ENCODE measurements around the gene HYDIN.
"Not testable (repeated sequence)": the region's sequence is repeated elsewhere in the genome, so short reads cannot be mapped to it uniquely, and the experiment has no call there.

HYDIN gene

GRCh38 chr16:71218306-71218963, 12.1 kb downstream of the HYDIN start:
- peak; percentile 12 for DNase-seq

DNA sequence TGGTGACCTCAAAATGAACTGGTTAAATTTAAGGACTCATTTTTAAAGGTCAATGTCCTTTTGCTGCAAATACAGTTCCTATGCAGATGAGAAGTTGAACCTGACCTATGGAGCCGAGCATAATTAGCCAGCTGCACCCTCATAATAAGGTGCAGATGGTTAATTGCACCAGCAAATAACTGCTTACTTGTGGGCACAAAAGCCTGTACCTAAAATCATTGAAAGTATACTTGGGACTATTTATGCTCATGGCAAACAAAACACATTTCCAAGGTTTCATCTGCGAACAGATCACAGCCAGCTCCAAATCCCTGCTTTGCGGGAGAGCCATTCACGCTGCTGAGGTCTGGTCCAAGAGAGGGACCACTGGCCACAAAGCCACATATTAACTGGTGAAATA, 13.0 kb downstream of the HYDIN start:
- DNase-seq = peak; percentile 1

DNA sequence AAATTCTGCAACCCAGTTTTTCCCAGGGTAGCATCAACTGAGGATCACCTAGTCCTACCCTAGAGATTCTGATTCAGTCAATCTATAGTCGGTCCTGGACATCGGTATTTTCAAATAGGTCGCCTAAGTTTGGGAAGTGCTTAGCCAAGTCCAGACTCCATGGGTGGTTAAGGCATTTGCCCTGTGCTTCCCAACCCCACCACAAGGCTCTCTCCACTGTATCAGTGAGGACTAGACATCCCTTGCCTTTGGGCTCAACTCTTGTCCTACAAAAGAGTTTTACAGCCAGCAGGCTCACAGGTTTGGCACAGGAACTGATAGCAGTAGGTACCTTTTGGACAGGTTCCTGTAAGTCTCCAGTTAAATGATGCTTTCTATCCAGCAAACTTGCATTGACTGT, 13.8 kb downstream of the HYDIN start:
- DNase-seq = no peak

GRCh38 chr16:71214746-71215381, 15.7 kb downstream of the HYDIN start:
- DNase-seq = peak; percentile 2

DNA sequence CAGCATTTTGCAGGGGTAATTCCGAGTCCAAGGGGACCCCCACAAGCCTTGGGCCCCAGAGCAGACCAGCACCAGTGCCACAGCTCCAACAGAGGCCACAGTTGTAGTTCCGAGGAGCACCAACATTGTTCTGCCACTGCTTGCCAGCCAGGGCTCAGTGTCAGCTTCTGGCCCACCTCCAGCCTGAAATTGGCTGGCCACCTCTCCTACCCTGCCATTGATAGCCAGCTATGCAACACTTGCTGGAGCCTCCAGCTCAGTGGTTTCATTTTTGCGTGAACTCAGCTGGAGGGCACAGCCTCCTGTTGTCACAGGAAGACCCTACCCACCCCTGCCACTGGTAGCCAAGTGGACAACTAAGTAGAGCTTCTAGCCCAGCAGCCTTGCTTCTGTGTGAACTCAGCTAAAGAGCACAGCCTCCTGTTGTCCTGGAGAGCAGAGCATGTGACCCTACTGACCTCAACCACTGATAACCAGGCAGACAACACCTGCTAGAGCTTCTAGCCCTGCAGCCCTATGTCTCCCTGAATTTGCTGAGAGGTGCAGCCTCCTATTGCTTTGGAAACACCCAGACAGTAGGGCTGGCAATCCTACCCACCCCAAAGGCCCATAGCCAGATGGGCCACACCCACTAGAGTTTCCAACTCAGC, 24.9 kb downstream of the HYDIN start:
- peak; percentile 18 for DNase-seq

DNA sequence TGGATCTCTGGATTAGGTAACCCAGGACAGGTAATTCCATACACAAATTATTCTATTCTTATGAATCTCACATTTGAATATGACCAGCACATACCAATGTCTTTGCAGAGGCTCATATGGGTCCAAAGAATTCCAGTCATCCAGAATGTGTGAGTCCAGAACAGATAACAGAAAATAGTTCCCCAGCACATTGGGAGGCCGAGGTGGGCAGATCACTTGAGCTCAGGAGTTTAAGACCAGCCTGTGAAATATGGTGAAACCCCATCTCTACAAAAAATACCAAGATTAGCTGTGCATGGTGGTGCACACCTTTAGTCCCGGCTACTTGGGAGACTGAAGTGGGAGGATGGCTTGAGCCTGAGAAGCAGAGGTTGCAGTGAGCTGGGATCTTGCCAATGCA, 26.9 kb downstream of the HYDIN start:
- no peak for DNase-seq

DNA sequence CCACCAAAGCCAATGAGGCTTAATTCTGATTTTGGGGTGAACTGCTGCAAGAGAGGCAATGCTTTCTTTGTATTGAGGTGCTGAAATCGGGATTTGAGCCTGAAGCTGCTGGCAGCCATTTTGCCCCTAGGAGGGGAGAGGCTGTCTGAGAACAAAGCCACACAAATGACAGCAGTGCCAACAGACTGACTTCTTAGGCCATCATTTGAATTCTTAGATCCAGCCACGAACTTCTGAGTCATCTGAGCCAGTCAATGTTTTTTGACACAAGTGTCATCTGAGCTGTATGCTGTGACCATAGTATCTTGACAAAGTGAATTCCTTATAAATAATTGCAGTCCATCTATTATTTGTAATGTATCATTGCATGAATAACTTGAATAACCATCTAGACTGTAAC, 29.0 kb downstream of the HYDIN start:
- DNase-seq = no peak

GRCh38 chr16:71201054-71201453, 29.5 kb downstream of the HYDIN start:
- DNase-seq = no peak

DNA sequence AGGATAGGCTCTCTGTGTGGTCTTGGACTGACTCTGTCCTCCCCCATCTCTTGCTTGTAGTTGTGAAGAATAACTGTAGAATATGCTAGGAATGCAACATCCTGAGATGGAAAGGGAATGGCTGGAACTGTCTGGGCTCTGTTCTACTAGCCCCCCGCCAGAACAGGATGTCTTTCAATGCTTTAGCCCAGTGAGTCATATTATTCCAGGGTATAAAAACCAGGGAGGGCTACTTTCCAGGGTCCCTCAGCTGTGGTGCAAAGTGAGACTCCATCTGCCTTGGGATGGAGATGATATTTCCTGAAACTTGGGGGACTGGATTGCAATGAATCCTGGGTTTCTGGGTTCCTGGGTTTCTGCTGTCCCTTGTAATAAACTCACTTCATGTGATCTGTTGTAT, 32.1 kb downstream of the HYDIN start:
- no peak for DNase-seq

DNA sequence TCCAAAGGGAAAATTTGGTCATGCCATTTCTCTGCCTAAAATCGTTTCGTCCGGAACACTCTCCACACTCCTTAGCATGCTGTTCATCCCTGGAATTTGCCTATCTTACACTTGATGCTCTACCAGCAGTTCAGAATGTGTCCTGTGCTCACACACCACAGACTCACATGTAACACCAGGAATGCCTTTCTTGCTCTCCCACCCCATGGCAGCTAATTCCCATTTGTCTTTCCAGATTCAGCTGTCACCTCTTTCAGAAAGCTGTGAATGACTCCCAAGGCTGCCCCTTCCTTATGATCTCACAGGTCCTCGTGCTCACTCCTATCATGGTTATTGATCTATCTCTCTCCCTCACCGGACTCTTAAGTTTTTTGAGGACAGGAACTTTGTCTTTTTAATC, 38.1 kb downstream of the HYDIN start:
- DNase-seq = no peak

DNA sequence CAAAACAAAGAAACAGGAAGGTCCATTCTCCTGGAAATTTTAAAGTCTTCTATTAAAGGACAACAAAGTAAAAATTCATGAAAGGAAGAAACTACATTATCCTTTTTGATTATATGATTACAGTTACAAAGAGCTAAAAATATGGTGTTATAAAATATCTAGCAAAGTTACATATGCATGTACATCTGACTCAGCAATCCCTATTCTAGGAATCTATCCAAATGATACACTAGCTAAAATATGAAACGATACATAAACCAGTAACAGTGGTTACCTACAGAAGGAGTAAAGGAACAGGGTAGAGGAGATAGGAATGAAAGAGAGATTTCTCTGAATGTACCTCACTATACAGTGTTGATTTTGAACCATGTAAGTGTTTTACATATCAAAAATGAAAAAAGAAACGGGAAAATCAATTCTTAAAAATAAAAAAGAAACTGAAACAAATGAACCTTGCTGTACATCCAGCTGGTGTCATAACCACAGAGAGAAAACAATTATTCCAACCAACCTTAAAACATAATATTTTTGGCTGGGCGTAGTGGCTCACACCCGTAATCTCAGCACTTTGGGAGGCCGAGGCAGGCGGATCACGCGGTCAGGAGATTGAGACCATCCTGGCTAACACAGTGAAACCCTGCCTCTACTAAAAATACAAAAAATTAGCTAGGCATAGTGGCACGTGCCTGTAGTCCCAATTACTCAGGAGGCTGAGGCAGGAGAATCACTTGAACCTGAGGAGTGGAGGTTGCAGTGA, 41.4 kb downstream of the HYDIN start:
- no peak for DNase-seq

DNA sequence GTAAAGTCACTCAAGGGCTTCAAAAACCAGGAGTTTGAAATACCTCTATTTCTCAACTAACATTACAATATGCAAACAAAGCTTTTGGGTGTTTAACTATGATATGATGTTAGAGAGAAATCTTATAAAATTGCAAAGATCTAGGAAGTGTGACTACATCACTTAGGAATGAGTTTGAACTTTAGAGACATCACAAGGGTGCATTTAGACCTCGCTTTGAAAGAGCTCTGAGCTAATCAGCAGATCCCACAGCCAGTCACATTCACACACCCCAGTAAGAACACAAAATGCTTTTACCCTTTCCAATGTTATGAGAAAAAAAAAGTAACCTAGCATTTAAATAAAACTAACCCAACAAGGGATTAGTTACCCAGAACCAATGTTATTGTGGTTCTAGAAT, 45.2 kb downstream of the HYDIN start:
- DNase-seq = no peak

GRCh38 chr16:71179569-71179968, 51.0 kb downstream of the HYDIN start:
- DNase-seq = no peak

DNA sequence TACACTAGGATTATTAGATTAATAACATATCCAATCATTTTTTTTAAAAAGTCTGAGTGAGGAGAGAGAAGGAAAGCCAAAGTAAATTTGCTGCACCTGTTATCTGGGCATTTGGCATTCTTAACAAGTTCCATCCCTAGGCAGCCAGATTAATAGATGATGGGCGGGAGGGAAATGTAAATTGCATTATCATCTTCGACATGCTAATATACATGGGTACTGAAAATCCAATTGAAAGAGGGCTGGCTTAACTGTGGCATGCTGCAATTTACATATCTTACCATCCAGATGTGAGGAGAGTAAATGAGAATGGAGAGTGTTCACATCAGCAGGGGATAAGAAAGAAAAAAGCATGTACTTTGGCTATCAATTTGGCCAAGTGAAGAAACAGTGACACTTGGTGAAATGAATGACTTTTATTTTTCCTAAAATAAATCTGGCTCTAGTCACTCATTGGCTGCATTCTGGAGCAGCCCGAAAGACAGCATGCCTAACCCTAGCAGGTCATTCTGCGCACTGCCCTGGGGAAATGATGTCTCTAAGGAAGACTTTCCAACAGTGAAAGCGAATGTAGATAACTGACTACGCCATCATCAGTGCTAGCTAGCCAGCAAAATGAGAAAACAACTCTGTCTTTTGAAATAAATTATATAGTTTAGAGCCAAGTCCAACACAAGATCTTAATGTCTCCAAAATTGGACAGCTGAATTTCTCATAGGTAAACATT, 57.9 kb downstream of the HYDIN start:
- no peak for DNase-seq

DNA sequence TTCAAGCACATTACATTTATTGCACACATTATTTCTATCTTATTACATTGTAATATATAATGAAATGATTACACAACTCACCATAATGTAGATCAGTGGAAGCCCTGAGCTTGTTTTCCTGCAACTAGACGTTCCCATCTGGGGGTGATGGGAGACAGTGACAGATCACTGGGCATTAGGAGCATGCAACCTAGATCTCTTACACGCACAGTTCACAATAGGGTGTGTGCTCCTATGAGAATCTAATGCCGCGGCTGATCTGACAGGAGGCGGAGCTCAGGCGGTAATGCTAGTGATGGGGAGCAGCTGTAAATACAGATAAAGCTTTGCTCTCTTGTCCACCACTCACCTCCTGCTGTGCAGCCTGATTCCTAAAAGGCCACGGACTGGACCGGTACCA, 69.5 kb downstream of the HYDIN start:
- not testable (repeated sequence) for DNase-seq

DNA sequence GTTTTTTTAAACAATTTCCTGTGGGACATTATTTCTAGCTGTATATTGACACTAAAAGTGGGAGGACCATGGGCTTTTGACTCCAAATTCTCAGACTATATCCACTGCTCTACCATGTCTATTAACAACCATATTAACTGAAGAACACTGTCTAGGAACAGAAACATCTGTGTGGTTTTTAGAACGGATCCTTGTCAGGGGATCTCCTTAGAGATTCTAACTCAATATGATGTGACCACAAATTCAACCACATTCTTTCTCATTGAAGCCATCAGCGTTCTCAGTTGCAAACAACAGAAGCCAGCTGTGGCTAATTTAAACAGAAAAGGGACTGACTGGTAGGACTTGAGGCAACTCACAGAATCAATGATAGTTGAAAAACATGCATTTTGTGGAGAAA, 73.2 kb downstream of the HYDIN start:
- not testable (repeated sequence) for DNase-seq

DNA sequence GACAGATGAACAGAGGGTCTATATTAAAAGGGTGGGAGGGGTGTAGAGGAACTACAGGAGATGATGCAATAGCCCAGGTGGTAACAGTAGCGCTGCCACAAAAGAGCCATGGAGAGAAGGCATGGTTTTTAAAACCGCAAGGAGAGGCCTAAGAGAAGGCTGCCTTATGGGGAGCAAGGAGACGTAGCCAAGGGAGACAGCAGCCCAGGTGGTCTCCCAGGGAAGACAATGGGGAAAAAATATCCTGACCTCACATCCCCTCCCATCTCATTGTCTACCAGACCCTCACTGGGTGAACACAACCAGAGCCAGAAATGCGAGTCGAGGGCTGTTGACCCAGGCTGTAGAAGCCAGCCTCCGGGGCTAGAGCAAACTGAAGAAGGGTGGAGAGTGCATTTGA, 77.2 kb downstream of the HYDIN start:
- not testable (repeated sequence) for DNase-seq

DNA sequence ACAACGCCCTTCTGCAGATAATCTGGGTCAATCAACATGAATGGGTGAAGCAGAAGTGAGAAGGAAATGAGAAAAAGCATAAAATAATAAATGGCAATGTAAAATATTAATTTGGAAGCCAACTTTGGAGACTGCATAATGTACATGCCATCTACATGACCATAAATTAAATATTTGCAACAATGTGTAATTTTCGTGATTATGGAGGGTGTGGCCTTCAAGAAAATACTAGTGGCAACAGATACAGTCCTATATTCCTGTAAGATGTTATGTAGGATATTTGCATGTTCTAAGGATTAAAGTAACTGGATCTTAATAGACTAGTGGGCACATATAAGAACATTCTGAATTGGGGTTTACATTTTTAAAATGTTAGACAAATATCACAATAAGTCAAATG, 78.9 kb downstream of the HYDIN start:
- not testable (repeated sequence) for DNase-seq

DNA sequence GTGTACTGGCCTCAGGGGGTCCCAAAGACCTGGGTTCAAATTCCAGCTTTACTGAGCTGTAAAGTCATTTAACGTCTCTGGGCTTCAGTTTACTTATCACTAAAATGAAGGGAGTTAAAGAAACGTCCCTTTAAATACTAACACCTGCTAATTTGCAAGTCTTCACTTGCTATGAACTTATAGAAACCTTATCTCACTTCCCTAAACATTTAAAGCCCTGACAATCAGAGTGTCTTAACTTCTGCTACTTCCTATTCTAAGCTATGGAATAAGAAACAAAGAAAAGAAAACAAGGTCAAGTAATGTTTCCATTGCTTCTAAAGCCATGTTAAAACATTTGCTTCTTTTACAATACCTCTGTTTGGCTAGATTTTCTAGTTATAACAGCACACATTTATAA, 87.3 kb downstream of the HYDIN start:
- DNase-seq = not testable (repeated sequence)

- not testable (repeated sequence) for DNase-seq
These were observed 120.0 kb downstream of the HYDIN start for GRCh38 chr16:71110565-71110964.

- DNase-seq = not testable (repeated sequence)
These were observed 120.8 kb downstream of the HYDIN start for GRCh38 chr16:71109656-71110208.

DNA sequence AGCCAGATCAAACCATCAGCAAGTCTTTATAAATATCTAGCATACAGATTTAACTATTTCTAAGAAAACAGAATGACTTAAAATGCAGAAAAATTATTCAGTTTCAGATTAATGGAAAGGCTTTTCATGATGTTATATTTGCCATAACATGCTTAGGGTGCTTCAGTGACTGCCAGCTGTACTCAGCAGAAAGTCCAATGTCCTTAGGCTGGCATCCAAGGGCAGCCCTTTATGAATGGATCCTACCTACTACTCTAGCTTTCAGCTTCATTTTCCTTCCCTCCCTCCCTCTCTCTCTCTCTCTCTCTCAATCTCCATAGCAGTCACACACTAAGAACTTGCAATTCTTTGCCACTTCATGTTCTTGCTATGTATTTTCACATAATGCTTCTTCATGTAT, 124.6 kb downstream of the HYDIN start:
- not testable (repeated sequence) for DNase-seq

DNA sequence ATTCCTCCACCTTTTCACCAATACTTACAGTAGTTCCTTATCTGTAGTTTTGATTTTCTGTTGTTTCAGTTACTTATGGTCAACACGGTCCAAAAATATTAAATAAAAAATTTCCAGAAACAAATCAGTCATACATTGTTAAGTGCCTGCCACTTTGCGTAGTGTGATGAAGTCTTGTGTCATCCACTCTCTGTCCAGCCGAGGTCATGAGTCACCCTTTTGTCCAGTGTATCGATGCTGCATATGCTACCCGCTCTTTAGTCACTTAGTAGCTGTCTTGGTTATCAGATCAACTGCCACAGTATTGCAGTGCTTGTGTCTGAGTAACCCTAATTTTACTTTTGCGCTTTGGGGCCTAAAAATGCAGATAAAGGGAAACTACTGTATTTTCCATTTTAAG, 146.9 kb downstream of the HYDIN start:
- not testable (repeated sequence) for DNase-seq

Measured in NCI-H1092 treated with DMSO at 0.1 percent for 48 hours (cell line).